Vagina (tissue), 2 donors: ENCODE data around the gene NR4A3. TPM values are rescaled to one million over a fixed set of nuclear protein-coding genes. Genes with fewer than 3 reads are reported as not detected.

Source experiments
- DNase-seq, 2 donors: peaks; one replicate each; pipeline ENCODE4 v3.0.0-alpha.2; 2017; ENCODE audit errors: extremely low spot score in 2 of 2
- H3K27ac ChIP-seq: fragments of 200-600 bp; sonication (generic); one replicate; pipeline ENCODE4 v1.5.1; 2019
- H3K27me3 ChIP-seq: fragments of 200-600 bp; sonication (generic); one replicate; pipeline ENCODE4 v1.5.1; 2019
- H3K36me3 ChIP-seq, 2 donors: fragments of 200-600 bp; sonication (generic); one replicate each; pipeline ENCODE4 v1.5.1; 2017 to 2019
- H3K4me1 ChIP-seq: fragments of 200-600 bp; sonication (generic); one replicate; pipeline ENCODE4 v1.5.1; 2019
- H3K4me3 ChIP-seq, 2 donors: fragments of 200-600 bp; sonication (generic); 1 replicate in 1 of 2; 2 replicates in 1 of 2; pipeline ENCODE4 v1.5.1; 2016 to 2019
- H3K9me3 ChIP-seq: fragments of 200-600 bp; sonication (generic); one replicate; pipeline ENCODE4 v1.5.1; 2019
- POLR2A ChIP-seq, 2 donors: fragments of 450-650 bp; IDR thresholded peaks; one replicate each; pipeline ENCODE4 v1.6.1; 2017; ENCODE audit warnings: antibody characterized with exemption in 2 of 2, mild to moderate bottlenecking in 2 of 2, moderate library complexity in 2 of 2
- POLR2AphosphoS5 ChIP-seq, 2 donors: sonication (generic); formaldehyde crosslinking; IDR thresholded peaks; one replicate each; pipeline ENCODE4 v1.9.0; 2017; ENCODE audit warnings: antibody characterized with exemption in 2 of 2, mild to moderate bottlenecking in 2 of 2, low read depth in 1 of 2; ENCODE audit not compliant: insufficient read depth in 1 of 2
- intact Hi-C: fragments of 100-400 bp; cut with DNase I; formaldehyde crosslinking; loops from one replicate; pipeline ENCODE4 v1.15.1; 2023
- total RNA-seq: library from RNA; depleted of rRNA; stranded (reverse); fragments of >200 nt; gene quantifications from one replicate; pipeline ENCODE4 v1.2.3, GENCODE V29; 2016
- TF ChIP-seq, protein P1 (sequence below), 3 experiments: fragments of 450-650 bp in 2 of 3; fragments of 200-600 bp in 1 of 3; sonication (generic) in 1 of 3; IDR thresholded peaks; one replicate each; pipeline ENCODE4 v1.5.1; 2017 to 2019; ENCODE audit warnings: antibody characterized with exemption in 3 of 3, mild to moderate bottlenecking in 2 of 3, moderate library complexity in 2 of 3

NR4A3 gene
- total RNA-seq, 1 donor from 2014 or later = 23.3 TPM

DNA sequence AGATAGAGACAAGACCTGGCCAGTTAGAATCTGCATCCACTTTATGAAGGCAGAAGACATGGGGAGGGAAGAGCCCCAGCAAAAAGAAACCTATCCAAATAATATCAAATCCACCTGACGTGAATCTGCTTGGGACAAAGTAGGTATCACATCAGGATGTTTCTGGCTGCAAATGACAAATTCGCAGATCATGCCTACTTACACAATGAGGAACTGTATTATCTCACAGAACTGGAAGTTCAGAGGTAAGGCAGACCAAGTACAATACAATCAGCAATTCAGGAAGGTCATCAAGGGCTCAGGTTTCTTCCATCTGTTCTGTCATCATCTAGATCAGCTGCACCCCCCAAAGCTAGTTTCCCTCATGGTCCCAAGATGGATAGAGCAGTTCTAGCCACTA lies 13.2 kb upstream of the NR4A3 start:
- Histone ChIP-seq H3K4me1 (peaks cover 4% of the 10 kb centered on the region), H3K9me3 (no peaks in the 10 kb centered on the region), H3K27ac (no peak overlapping the region), H3K36me3 (no peaks in the 10 kb centered on the region), H3K27me3 (no peaks in the 10 kb centered on the region), H3K4me3 (no peak overlapping the region)
- intact Hi-C loops = no loop called here
- no peak for TF ChIP-seq POLR2AphosphoS5 (IDR thresholded peaks at IDR 0.05; ENCODE audit: insufficient read depth in 1 of 2, low read depth in 1 of 2)
- no peak for TF ChIP-seq POLR2A (IDR thresholded peaks at IDR 0.05)
- DNase-seq = no peak

DNA sequence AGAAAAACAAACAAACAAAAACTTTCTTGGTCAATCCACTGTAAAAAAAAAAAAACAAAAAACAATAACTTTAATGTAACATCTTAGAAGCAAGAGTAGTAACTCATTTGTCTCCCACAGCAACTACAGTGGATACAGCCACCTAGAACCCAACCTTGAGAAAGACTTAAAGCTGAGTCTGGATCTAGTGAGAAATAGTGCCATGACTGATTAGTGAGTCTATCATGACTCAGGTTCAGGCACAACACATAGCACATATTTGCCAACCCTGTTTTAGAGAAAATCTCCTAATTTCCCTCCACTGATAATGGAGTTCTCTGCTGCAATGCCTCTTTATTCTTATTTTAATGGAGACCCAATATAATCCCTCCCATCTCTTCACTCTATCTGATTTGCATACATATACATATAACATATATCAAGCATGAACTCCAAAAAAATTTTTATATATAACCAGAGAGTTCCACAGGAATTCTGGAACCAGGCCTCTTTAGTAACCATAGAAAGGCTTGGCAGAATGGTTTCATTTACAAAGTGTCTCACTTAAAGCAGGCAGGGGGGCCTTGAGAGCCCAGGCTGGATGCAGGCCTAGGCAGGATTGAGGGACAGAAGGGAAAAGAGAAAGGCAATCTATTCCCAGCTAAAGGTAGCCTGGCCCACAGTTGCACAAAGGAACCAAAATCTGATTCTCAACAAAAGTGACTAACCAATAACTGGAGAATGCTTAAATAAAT lies 11.9 kb upstream of the NR4A3 start:
- TF ChIP-seq, protein P1, sequence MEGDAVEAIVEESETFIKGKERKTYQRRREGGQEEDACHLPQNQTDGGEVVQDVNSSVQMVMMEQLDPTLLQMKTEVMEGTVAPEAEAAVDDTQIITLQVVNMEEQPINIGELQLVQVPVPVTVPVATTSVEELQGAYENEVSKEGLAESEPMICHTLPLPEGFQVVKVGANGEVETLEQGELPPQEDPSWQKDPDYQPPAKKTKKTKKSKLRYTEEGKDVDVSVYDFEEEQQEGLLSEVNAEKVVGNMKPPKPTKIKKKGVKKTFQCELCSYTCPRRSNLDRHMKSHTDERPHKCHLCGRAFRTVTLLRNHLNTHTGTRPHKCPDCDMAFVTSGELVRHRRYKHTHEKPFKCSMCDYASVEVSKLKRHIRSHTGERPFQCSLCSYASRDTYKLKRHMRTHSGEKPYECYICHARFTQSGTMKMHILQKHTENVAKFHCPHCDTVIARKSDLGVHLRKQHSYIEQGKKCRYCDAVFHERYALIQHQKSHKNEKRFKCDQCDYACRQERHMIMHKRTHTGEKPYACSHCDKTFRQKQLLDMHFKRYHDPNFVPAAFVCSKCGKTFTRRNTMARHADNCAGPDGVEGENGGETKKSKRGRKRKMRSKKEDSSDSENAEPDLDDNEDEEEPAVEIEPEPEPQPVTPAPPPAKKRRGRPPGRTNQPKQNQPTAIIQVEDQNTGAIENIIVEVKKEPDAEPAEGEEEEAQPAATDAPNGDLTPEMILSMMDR (IDR thresholded peaks at IDR 0.05) = no peak
- TF ChIP-seq POLR2AphosphoS5 (IDR thresholded peaks at IDR 0.05; ENCODE audit: insufficient read depth in 1 of 2, low read depth in 1 of 2) (no peak), POLR2A (IDR thresholded peaks at IDR 0.05) (no peak)
- Histone ChIP-seq H3K4me1 (peaks cover 4% of the 10 kb centered on the region), H3K36me3 (no peaks in the 10 kb centered on the region), H3K9me3 (no peaks in the 10 kb centered on the region), H3K27me3 (no peaks in the 10 kb centered on the region), H3K4me3 (no peak overlapping the region), H3K27ac (no peak overlapping the region)
- intact Hi-C loops = no loop called here
- DNase-seq = no peak

DNA sequence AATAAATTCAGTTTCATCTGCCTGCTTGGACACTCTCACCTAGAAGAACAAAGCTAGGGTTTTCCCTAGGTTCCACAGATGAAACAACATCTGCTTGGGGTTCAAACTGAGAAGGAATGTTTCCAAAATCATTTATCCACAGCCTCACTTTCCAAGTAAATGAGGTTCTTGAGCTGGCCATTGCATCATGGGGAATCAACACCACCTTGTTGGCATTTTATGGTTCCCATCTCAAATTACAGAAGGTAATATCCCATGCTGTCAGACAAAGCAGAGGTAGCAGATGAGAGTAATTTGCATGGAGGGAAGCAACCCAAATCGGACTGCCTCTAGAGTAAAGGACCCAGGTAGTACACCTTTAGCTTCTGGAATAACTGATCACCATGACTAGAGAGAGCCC lies 10.5 kb upstream of the NR4A3 start:
- intact Hi-C loops = no loop called here

DNA sequence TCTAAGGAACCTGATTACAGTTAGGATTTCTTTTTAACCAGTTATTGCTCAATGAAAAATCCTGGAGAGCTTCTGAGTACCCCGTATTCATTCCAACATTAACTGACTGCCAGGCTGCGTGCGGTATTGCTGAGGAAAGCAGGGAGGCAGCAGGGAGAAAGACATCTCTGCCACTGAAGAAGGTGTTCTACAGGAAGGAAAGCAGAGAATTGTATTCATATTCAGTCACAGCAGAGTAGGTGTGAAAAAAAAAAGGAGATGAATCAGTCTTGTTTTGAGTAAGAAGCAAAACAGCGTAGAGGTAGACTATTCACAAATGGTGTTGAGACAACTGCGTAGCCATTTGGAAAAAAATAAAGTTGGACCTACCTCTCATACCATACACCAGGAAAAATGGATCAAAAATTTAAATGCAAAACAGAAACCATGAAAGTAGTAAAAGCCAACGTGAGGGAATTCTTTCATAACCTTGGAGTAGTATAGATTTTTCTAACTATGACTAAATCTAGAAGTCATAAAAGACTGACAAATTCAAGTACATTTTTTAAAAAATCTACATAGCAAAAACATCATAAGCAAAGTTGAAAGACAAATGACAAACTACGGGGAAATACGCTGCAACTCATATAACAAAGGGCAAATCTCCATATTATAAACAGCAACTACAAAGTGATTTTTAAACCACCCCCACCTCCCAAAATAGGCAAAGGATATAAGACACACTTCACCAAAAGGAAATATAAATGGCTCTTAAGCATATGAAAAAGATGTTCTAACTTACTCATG lies 9.9 kb upstream of the NR4A3 start:
- TF ChIP-seq POLR2A (IDR thresholded peaks at IDR 0.05) (no peak), POLR2AphosphoS5 (IDR thresholded peaks at IDR 0.05; ENCODE audit: insufficient read depth in 1 of 2, low read depth in 1 of 2) (no peak)
- TF ChIP-seq, protein P1 (IDR thresholded peaks at IDR 0.05) = no peak
- no peak overlapping the region for H3K27ac ChIP-seq

More for the DNA sequence above, 10.5 kb upstream of the NR4A3 start:
- Histone ChIP-seq H3K27ac (no peak overlapping the region), H3K4me3 (no peak overlapping the region), H3K27me3 (no peaks in the 10 kb centered on the region), H3K36me3 (no peaks in the 10 kb centered on the region), H3K4me1 (peaks cover 4% of the 10 kb centered on the region), H3K9me3 (no peaks in the 10 kb centered on the region)
- TF ChIP-seq POLR2A (IDR thresholded peaks at IDR 0.05) = no peak
- TF ChIP-seq, protein P1 (IDR thresholded peaks at IDR 0.05) = no peak
- TF ChIP-seq POLR2AphosphoS5 (IDR thresholded peaks at IDR 0.05; ENCODE audit: insufficient read depth in 1 of 2, low read depth in 1 of 2) = no peak
- DNase-seq = no peak

DNA sequence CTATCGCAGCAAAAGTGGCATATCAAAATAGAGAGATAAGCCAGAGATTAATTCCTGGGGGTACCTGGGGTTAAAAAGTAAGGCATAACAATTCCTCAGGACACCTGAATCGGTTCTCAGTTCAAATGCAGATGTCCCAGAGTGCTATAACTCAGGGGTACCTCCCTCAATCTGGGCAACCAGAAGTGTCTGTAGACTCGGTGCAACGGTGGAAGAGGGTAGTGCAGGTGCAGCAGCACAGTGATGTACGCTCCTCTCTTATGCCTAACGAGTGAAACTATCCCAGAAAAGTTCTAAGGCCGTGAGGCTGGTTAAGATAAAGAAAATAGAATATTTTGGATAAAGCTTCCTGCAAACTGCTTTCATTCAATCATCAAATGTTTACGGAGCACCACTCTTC lies 7.9 kb upstream of the NR4A3 start:
- Histone ChIP-seq H3K4me1 (peaks cover 5% of the 10 kb centered on the region), H3K36me3 (no peaks in the 10 kb centered on the region), H3K4me3 (no peak overlapping the region), H3K27me3 (no peaks in the 10 kb centered on the region), H3K9me3 (no peaks in the 10 kb centered on the region), H3K27ac (no peak overlapping the region)
- intact Hi-C loops = no loop called here
- TF ChIP-seq, protein P1 (IDR thresholded peaks at IDR 0.05) = no peak
- TF ChIP-seq POLR2A (IDR thresholded peaks at IDR 0.05) = no peak
- TF ChIP-seq POLR2AphosphoS5 (IDR thresholded peaks at IDR 0.05; ENCODE audit: insufficient read depth in 1 of 2, low read depth in 1 of 2) = no peak
- no peak for DNase-seq

More for the DNA sequence above, 9.9 kb upstream of the NR4A3 start:
- H3K4me3 ChIP-seq = no peak overlapping the region
- peaks cover 4% of the 10 kb centered on the region for H3K4me1 ChIP-seq
- no peak for DNase-seq
- no peaks in the 10 kb centered on the region for H3K36me3 ChIP-seq
- H3K27me3 ChIP-seq = no peaks in the 10 kb centered on the region
- H3K9me3 ChIP-seq = no peaks in the 10 kb centered on the region
- intact Hi-C loops = no loop called here
